GM18508 (cell line): ENCODE measurements around the gene IFITM10.

Source experiments
- ATAC-seq: cut with Tn5 transposase; IDR thresholded peaks from one replicate; pipeline ENCODE4 v1.9.1; 2021; ENCODE audit warnings: moderate number of reproducible peaks; ENCODE audit not compliant: insufficient read depth, unreplicated experiment

The IFITM10 gene

GRCh38 chr11:1750481-1750839 lies at the start of gene IFITM10:
Gene IFITM10, minus strand, starts transcription at chr11:1750595. Its CDS starts 153 bp downstream, at chr11:1750442.
- ATAC-seq: no peak

- no peak for ATAC-seq
Measured at GRCh38 chr11:1797391-1798125, 47.2 kb upstream of the IFITM10 start.

GRCh38 chr11:1796413-1797011 lies 46.1 kb upstream of the IFITM10 start:
- no peak for ATAC-seq

- ATAC-seq: no peak
Measured at GRCh38 chr11:1793081-1793480, 42.7 kb upstream of the IFITM10 start.

GRCh38 chr11:1792461-1792860 lies 42.1 kb upstream of the IFITM10 start:
- ATAC-seq: no peak

GRCh38 chr11:1791912-1792311 lies 41.5 kb upstream of the IFITM10 start:
- ATAC-seq: no peak

- no peak for ATAC-seq
Measured at GRCh38 chr11:1786466-1786865, 36.1 kb upstream of the IFITM10 start.

GRCh38 chr11:1785749-1786413 lies 35.5 kb upstream of the IFITM10 start:
- ATAC-seq: no peak

GRCh38 chr11:1784761-1785650 lies 34.6 kb upstream of the IFITM10 start:
- no peak for ATAC-seq

- ATAC-seq: no peak
Measured at GRCh38 chr11:1783725-1784529, 33.5 kb upstream of the IFITM10 start.

GRCh38 chr11:1782831-1783724 lies 32.7 kb upstream of the IFITM10 start:
- no peak for ATAC-seq

GRCh38 chr11:1782031-1782590 lies 31.7 kb upstream of the IFITM10 start:
- no peak for ATAC-seq

- ATAC-seq: no peak
Measured at GRCh38 chr11:1781593-1781975, 31.2 kb upstream of the IFITM10 start.

- ATAC-seq: no peak
Measured at GRCh38 chr11:1780700-1781592, 30.6 kb upstream of the IFITM10 start.

GRCh38 chr11:1779806-1780699 lies 29.7 kb upstream of the IFITM10 start:
- no peak for ATAC-seq

GRCh38 chr11:1779034-1779805 lies 28.8 kb upstream of the IFITM10 start:
- ATAC-seq: no peak
